Epithelial cell of esophagus (primary cell): ENCODE measurements around the gene BNIP1.

ENCODE experiments used
- DNase-seq: peaks from one replicate; pipeline ENCODE4 v3.0.0; 2010; ENCODE audit warnings: low read depth
- H3K4me3 ChIP-seq: 2 replicates; pipeline ENCODE4 v1.5.1; 2011; ENCODE audit warnings: mild to moderate bottlenecking, low read length, control low read depth
- CTCF ChIP-seq: IDR thresholded peaks from 2 replicates; pipeline ENCODE4 v1.5.1; 2011; ENCODE audit warnings: low read depth, mild to moderate bottlenecking, low read length, control low read depth, inconsistent platforms; ENCODE audit not compliant: insufficient read depth; ENCODE audit errors: missing control alignments

BNIP1 gene

GRCh38 chr5:173163219-173163618 is 18.9 kb downstream of the BNIP1 start:
- no peak overlapping the region for H3K4me3 ChIP-seq
- TF ChIP-seq CTCF = no peak
- no peak for DNase-seq

- no peak overlapping the region for H3K4me3 ChIP-seq
- no peak for TF ChIP-seq CTCF
- DNase-seq = no peak
Observed at GRCh38 chr5:173165177-173166016, 21.1 kb downstream of the BNIP1 start.

GRCh38 chr5:173172166-173172565 is 27.8 kb downstream of the BNIP1 start:
- no peak overlapping the region for H3K4me3 ChIP-seq
- no peak for DNase-seq
- TF ChIP-seq CTCF = no peak

GRCh38 chr5:173175523-173175922 is 31.2 kb downstream of the BNIP1 start:
- H3K4me3 ChIP-seq = no peak overlapping the region
- no peak for TF ChIP-seq CTCF
- no peak for DNase-seq

- TF ChIP-seq CTCF = no peak
- no peak for DNase-seq
- H3K4me3 ChIP-seq = no peak overlapping the region
Observed at GRCh38 chr5:173178369-173178910, 34.1 kb downstream of the BNIP1 start.

- H3K4me3 ChIP-seq = no peak overlapping the region
- no peak for TF ChIP-seq CTCF
- no peak for DNase-seq
Observed at GRCh38 chr5:173180331-173180730, 36.0 kb downstream of the BNIP1 start.
